K562 (cell line): Measurements from ENCODE around the gene KIF5C.

ENCODE experiments used
- EZH2 ChIP-seq: IDR thresholded peaks from 2 replicates; pipeline ENCODE4 v1.6.1; 2012; ENCODE audit warnings: low read depth, mild to moderate bottlenecking, inconsistent platforms, low read length, borderline replicate concordance
- FOXM1 ChIP-seq, 2 experiments: fragments of 450-650 bp in 1 of 2; sonication (generic) in 1 of 2; formaldehyde crosslinking in 1 of 2; IDR thresholded peaks; 2 replicates each; pipeline versions ENCODE4 v1.6.1 to v1.9.0; 2017 to 2022; ENCODE audit warnings: low read depth in 2 of 2, mild to moderate bottlenecking in 2 of 2, missing genetic modification reagents in 1 of 2, moderate library complexity in 1 of 2
- MAFF ChIP-seq: IDR thresholded peaks from 2 replicates; pipeline ENCODE4 v1.6.1; 2012; ENCODE audit warnings: low read length, improper control_type of control experiment
- MIER1 ChIP-seq: fragments of 450-650 bp; IDR thresholded peaks from 2 replicates; pipeline ENCODE4 v1.6.1; 2016; ENCODE audit warnings: antibody characterized with exemption, mild to moderate bottlenecking, low read depth
- NCOR1 ChIP-seq: fragments of 450-650 bp; IDR thresholded peaks from 2 replicates; pipeline ENCODE4 v1.6.1; 2016; ENCODE audit warnings: mild to moderate bottlenecking, moderate library complexity
- PHB2 ChIP-seq: fragments of 450-650 bp; IDR thresholded peaks from 2 replicates; pipeline ENCODE4 v1.6.1; 2017; ENCODE audit warnings: low read depth
- PKNOX1 ChIP-seq: fragments of 450-650 bp; IDR thresholded peaks from 2 replicates; pipeline ENCODE4 v1.6.1; 2016
- POLR2A ChIP-seq: fragments of 450-650 bp; conservative IDR thresholded peaks from 2 replicates; pipeline ENCODE4 v1.6.1; 2016
- ZNF253 ChIP-seq: fragments of 250-450 bp; sonication (Bioruptor Pico); conservative IDR thresholded peaks from 2 replicates; pipeline ENCODE4 v1.6.1; 2021; ENCODE audit warnings: mild to moderate bottlenecking
- TF ChIP-seq, protein P1 (sequence below), 3 experiments: IDR thresholded peaks in 2 of 3; conservative IDR thresholded peaks in 1 of 3; 2 replicates each; pipeline ENCODE4 v1.5.1; 2011 to 2012; ENCODE audit warnings: low read length in 3 of 3, mild to moderate bottlenecking in 3 of 3, control low read depth in 2 of 3, improper control_type of control experiment in 1 of 3, inconsistent platforms in 1 of 3, low read depth in 1 of 3, mixed read lengths in 1 of 3, moderate library complexity in 1 of 3; ENCODE audit not compliant: insufficient read depth in 2 of 3
- TF ChIP-seq, protein P2 (sequence below): conservative IDR thresholded peaks from 2 replicates; pipeline ENCODE4 v1.6.1; 2011; ENCODE audit warnings: low read depth, mild to moderate bottlenecking, low read length; ENCODE audit not compliant: control insufficient read depth

DNA sequence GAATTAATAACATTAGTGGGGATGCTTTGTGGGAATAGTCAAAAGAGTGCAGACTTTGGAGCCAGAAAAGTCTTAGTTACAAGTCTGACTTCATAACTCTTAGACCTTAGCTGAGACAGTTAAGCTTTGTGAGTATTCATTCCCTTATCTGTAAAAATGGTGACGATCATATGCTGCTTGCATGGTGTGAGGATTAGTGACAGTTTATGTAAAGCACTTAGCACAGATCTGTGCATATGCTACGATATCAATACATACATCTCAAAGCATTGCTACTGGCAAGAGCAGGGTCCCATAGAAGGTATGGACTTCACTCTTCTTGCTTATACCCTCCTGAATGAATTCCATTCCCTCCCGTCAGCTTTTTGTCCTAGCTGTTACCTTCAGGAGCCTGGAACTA lies 106.8 kb downstream of the KIF5C start:
- TF ChIP-seq POLR2A (no peak), EZH2 (no peak), ZNF253 (no peak), PKNOX1 (no peak), NCOR1 (no peak), MIER1 (no peak), FOXM1 (IDR thresholded peaks at IDR 0.05; ENCODE audit: low read depth) (no peak), FOXM1 (CRISPR knock-in tag; IDR thresholded peaks at IDR 0.05; ENCODE audit: low read depth) (no peak), MAFF (no peak), PHB2 (no peak)
- TF ChIP-seq, protein P1, sequence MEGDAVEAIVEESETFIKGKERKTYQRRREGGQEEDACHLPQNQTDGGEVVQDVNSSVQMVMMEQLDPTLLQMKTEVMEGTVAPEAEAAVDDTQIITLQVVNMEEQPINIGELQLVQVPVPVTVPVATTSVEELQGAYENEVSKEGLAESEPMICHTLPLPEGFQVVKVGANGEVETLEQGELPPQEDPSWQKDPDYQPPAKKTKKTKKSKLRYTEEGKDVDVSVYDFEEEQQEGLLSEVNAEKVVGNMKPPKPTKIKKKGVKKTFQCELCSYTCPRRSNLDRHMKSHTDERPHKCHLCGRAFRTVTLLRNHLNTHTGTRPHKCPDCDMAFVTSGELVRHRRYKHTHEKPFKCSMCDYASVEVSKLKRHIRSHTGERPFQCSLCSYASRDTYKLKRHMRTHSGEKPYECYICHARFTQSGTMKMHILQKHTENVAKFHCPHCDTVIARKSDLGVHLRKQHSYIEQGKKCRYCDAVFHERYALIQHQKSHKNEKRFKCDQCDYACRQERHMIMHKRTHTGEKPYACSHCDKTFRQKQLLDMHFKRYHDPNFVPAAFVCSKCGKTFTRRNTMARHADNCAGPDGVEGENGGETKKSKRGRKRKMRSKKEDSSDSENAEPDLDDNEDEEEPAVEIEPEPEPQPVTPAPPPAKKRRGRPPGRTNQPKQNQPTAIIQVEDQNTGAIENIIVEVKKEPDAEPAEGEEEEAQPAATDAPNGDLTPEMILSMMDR (IDR thresholded peaks at IDR 0.05 in 2 of 3, conservative IDR thresholded peaks at IDR 0.05 in 1 of 3; ENCODE audit: insufficient read depth in 2 of 3, low read depth in 1 of 3, low read length in 3 of 3): no peak
- TF ChIP-seq, protein P2, sequence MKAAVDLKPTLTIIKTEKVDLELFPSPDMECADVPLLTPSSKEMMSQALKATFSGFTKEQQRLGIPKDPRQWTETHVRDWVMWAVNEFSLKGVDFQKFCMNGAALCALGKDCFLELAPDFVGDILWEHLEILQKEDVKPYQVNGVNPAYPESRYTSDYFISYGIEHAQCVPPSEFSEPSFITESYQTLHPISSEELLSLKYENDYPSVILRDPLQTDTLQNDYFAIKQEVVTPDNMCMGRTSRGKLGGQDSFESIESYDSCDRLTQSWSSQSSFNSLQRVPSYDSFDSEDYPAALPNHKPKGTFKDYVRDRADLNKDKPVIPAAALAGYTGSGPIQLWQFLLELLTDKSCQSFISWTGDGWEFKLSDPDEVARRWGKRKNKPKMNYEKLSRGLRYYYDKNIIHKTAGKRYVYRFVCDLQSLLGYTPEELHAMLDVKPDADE: no peak
